HG03457 (cell line): Measurements from ENCODE around the gene MEDAG.

Experiments
- ATAC-seq: cut with Tn5 transposase; IDR thresholded peaks from one replicate; pipeline ENCODE4 v1.9.1; 2021; ENCODE audit warnings: moderate number of reproducible peaks; ENCODE audit not compliant: unreplicated experiment

Gene MEDAG

GRCh38 chr13:30936971-30937370, 30.9 kb downstream of the MEDAG start:
- ATAC-seq: no peak

DNA sequence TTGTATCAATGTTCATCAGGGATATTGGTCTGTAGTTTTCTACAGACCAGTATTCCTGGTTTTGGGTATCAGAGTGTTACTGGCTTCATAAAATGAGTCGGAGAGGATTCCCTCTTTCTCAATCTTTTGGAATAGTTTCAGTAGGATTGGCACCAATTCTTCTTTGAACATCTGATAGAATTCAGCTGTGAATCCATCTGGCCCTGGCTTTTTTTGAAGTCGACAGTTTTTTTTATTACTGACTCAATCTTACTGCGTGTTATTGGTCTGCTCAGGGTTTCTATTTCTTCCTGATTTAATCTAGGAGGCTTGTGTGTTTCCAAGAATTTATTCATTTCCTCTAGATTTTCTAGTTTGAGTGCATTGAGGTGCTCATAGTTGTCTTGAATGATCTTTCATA, 37.8 kb downstream of the MEDAG start:
- no peak for ATAC-seq

DNA sequence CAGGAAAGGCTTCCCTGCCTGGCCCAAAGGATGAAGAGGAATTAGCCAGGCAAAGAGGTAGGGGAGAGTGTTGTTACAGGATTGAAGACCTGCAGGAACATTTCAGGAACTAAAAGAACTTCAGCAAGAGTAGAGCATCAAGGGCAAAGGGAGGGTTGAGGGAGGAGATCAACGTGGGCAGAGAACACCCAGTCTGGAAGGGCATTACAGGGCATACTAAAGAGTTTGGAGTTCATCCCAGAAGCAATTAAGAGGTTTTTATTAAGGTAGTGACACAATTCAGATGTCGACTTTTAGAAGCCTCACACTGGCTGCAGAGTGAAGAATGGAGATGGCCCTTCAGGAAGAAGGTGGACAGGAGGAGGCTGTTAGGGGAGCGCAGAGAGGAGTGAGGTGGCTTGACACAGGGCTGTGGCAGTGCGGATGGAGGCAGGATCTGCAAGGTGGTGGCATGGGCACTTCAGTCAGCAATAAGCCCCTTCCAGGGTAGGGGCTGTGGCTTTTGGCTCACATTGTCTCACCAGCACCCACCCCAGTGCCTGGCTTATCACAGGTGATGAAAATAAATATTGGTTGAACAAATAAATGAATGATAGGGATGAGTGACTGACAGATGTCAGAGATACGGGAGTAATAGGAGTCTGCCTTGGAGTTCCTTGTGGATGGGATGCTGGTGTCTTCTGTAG, 51.3 kb downstream of the MEDAG start:
- ATAC-seq: no peak

GRCh38 chr13:30959678-30960077, 53.6 kb downstream of the MEDAG start:
- ATAC-seq: no peak

- ATAC-seq: no peak
Observed at GRCh38 chr13:30963791-30964190, 57.7 kb downstream of the MEDAG start.

GRCh38 chr13:30965380-30965779, 59.3 kb downstream of the MEDAG start:
- no peak for ATAC-seq

- no peak for ATAC-seq
Observed at GRCh38 chr13:30966101-30966500, 60.0 kb downstream of the MEDAG start.

DNA sequence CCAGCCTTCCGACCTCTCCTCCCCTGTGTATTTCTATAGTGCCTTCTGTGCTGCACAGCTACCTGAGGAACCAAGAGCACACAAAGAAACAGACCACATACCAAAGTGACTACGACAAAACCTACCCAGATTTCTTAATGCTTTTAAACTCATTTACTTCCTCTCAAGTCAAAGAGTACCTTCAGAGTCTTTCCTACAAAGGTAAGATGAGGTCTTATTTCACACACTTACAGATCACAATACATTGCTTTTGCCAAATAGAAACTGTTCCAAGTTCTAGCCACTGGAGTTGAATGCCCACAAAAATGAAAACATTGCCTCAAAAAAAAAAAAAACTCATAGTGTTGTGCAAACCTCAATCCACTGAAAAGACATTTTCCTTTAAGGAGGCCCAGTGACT, 62.8 kb downstream of the MEDAG start:
- no peak for ATAC-seq

DNA sequence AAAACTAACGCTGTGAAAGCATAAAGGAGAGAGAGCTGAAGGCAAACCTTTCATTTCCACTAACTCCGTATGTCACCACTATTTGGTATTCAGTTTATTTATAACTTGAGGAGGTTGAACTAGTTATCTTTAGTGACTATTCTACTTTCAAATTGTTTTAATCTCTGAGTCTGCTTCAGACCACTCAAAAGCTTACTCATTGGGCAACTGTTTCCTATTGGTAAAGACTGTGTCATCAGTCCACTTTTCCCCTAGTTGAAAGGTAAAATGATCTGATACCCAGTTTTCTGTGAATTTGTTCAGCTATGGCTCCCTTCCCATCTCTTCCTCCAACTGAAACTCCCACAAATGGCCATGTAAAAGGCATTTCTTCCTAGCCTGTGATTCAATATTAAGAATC, 65.5 kb downstream of the MEDAG start:
- ATAC-seq: no peak

DNA sequence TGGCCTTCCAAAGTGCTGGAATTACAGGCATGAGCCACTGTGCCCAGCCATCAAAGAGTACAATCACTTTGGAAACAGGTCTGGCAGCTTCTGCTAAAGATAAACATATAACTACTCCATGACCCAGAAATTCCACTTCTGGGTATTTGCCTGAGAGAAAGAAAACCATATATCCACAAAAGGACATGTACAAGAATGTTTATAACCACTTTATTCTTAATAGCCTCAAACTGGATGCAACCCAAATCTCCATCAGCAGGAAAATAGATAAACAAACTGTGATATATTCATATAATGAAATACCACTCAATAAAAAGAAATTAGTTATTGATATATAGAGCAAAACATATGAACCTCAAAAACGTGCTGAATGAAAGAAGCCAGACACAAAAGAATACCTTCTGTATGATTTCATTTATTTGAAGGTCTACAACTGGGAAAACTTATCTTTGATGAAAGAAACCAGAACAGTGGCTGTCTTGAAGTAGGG, 66.9 kb downstream of the MEDAG start:
- ATAC-seq: no peak

- ATAC-seq: no peak
Observed at GRCh38 chr13:30974350-30974749, 68.3 kb downstream of the MEDAG start.
